GM12874 (cell line): ENCODE results near the gene C9orf78.

ENCODE experiments used
- CTCF ChIP-seq: IDR thresholded peaks from 2 replicates; pipeline ENCODE4 v1.5.1; 2011; ENCODE audit warnings: low read depth, mild to moderate bottlenecking, control low read depth, low read length, moderate library complexity; ENCODE audit not compliant: insufficient read depth

The C9orf78 gene

DNA sequence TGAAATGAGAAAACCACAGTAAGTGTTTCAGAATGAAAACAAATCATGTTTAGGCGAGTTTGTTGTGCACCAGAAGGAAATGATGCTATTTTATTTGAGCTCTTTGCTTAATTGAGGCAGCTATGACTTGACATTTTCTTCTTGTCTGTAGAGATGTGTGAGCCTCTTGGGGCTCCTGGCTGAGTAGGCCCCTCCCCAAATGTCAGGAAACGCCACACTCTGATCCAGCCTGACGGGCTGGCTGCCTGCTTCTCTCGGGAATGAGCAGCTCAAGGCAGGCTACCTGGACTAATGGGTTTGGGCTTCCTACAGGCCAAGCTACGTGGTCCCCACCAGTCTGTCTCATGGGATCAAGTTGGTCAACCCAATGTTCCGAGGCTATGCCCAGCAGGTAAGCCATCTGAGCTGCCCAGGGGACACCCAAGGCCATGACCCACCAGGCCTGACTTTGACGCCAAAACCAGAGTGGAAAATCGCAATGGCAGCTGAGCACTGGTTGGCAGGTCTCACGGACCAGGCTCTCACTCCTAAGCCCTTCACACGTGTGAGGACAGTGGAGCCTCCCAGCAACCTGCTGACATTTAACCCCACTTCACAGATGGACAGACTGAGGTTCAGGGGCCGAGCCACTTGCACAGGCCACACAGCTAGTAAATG lies 30.0 kb upstream of the C9orf78 start:
- TF ChIP-seq CTCF = no peak

GRCh38 chr9:129863059-129863690 lies 28.1 kb upstream of the C9orf78 start:
- TF ChIP-seq CTCF = no peak

DNA sequence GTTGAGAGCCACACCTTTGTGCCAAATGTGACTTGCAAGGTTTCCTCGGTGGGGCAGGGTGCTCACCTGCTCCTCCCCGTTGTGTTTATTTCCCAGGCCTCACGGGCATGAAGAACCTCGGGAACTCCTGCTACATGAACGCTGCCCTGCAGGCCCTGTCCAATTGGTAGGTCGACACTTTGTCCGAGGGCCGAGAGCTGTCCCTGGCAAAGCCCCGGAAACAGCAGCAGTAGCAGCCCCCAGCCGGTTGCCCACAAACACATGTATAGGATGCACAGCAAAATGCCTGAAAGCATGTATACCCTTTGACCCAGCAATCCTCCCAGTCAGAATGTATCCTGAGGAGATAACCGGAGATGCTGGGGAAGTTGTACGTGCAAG lies 26.4 kb upstream of the C9orf78 start:
- no peak for TF ChIP-seq CTCF

GRCh38 chr9:129860653-129861446 lies 25.8 kb upstream of the C9orf78 start:
- TF ChIP-seq CTCF = no peak

DNA sequence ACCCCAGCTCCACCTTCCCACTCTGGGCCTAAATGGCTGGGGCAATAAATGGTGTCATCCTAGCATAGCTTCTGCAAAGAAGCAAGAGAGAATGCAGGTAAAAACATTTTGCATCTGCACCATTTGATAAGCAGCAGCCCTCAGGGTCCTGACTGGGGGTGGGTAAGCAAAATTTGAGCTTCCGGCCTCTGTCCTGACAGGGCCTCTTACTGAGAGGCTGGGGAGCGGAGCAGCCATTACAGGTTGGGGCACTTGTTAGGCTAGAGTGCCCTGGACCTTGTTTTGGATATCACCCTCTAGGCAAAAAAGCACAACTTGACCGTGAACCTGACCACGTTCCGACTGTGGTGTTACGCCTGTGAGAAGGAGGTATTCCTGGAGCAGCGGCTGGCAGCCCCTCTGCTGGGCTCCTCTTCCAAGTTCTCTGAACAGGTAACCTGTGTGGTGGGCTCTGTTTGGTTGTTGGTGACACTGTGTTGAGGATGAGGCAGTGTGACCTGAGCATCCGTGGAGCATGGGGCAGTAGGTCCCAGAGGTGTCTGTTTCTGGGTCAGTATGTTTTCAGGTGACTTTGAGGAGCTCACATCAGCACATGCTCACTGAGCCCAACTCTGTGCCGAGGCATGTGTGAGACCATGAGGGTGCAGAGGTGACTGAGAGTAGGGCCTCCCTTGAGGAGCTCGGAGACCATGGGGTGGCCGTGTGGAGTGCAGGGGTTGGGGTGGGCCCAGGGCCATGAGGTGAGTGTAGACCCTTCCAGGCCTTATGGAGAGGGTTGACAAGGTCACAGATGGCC lies 23.3 kb upstream of the C9orf78 start:
- no peak for TF ChIP-seq CTCF

DNA sequence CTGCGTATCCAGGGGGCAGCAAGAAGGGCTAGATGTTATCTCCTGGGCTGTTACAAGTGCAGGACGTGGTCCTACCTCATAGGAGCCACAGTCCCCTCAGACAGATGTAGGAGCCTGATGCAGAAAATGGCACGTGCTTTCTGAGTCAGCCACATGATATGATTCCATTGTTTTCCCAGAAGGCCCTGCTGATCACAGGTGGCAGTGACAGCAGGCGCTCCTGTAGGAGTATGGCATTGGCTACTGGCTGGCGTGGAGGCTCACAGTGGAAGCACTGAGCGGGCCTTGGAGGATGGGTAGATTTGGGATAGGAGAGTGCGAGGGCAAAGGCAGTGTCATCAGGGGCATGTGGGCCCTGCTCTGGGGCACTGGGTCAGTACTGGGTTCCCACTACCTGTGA lies 22.1 kb upstream of the C9orf78 start:
- TF ChIP-seq CTCF = no peak
